Spleen (tissue), 7 donors: ENCODE measurements around the gene PEAK3.

ENCODE experiments used
- CTCF ChIP-seq, 11 experiments: fragments of 200-600 bp in 7 of 11; fragments of 450-650 bp in 4 of 11; sonication (generic) in 4 of 11; IDR thresholded peaks in 8 of 11; conservative IDR thresholded peaks in 3 of 11; 1 replicate in 7 of 11; 2 replicates in 4 of 11; pipeline versions ENCODE4 v1.4.0 to v1.8.0; 2016 to 2021; ENCODE audit warnings: antibody characterized with exemption in 11 of 11, inconsistent platforms in 4 of 11, mild to moderate bottlenecking in 1 of 11
- POLR2A ChIP-seq, 3 donors: fragments of 450-650 bp; IDR thresholded peaks; one replicate each; pipeline ENCODE4 v1.5.1; 2017; ENCODE audit warnings: antibody characterized with exemption in 3 of 3, mild to moderate bottlenecking in 1 of 3
- POLR2AphosphoS5 ChIP-seq, 3 donors: sonication (generic); formaldehyde crosslinking; IDR thresholded peaks; one replicate each; pipeline ENCODE4 v1.5.1; 2017; ENCODE audit warnings: antibody characterized with exemption in 3 of 3
- donor health status: DM: no; HTN: no; CAD: no; lungs with moderate emphysema.
- donor health status: DM: no; HTN: no; CAD: no.
- donor health status: DM: no; HTN: no; CAD: no.

GRCh38 chr19:2311093-2311492 lies 29.1 kb upstream of the PEAK3 start:
- TF ChIP-seq CTCF (IDR thresholded peaks at IDR 0.05 in 8 of 11, conservative IDR thresholded peaks at IDR 0.05 in 3 of 11): no peak
- no peak for TF ChIP-seq POLR2AphosphoS5 (IDR thresholded peaks at IDR 0.05)
- TF ChIP-seq POLR2A (IDR thresholded peaks at IDR 0.05): no peak
